Kidney glomerular epithelial cell (primary cell): ENCODE results near the gene ANO1.

Experiments
- DNase-seq: peaks from one replicate; lab custom pipeline; 2025; lab: John Stamatoyannopoulos, UW

ANO1 gene

GRCh38 chr11:70072861-70073755 lies 5.0 kb upstream of the ANO1 start:
- DNase-seq: no peak

GRCh38 chr11:70073871-70074371 lies 4.2 kb upstream of the ANO1 start:
- no peak for DNase-seq

GRCh38 chr11:70074746-70075145 lies 3.4 kb upstream of the ANO1 start:
- DNase-seq: no peak

DNA sequence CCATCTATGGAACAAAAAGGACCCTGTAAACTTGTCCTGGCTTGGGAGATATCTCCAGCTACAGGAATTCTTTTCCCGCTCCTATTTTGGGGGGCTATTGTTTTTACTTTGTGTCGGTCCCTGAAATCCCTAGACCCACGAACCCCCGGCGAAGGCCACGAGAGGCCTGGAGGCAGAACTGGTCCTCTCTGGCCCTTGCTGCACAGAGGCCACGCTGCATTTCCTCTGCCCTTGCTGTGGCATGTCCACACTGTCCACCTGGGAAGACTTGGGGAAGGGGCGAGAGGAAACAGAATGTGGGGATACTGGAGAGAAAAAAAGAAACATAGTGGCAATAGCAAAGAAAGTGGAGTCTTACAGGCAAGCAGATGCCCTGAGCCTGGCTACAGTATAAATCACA lies 2.3 kb upstream of the ANO1 start:
- no peak for DNase-seq

DNA sequence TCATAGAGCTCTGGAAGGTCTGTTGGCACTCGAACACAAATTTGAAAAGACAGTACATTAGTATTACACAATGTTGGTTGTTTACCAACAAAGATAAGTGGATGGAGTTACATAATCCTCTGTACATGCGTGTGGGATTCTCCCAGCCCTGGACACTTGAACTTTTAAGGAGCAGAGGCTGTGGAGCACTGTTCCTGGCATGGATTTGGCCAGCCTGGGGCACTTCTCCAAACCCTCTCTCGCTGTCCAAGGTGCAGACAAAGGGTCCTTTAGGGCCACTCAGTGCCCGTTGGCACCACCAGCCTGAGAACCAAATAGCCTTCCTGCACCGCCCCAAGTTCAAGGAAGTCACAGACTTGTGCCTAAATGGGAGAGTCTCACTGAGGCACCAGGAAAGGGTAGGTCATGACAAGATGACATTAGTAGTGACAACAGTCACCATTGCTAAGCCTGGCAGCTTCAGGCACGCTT lies 1.6 kb upstream of the ANO1 start:
- no peak for DNase-seq

DNA sequence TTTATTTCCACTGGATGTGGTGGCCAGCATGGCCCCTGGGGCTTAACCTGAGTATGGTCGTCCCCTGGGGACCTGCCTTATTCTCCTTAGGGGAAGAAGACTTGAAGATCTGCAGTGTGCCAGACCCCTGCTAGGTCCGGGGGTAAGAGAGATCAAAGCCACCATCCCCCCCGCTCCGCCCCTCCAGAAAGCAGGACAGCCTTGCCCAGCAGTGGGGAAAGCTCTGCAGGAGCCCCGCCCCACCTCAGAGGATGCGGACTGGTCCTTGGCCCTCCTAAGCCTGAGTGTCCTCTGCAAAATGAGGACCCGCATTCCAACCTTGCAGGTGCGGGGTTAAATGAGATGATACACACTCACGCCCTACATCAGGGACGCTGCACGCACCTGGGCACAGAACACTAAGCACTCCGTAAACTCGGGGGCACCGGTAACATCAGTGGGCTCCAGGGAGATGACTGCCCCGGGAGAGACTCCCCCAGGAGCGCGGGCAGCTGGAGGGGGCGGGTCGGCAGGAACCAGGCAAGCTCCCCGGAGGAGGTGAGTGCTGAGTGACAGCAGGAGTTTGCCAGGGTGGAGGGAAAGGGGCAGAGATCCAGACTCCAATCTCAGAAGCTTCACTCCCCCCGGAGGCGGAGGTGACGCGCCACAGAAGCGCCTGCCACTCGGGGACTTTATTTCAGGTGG lies 564 bp upstream of the ANO1 start:
- no peak for DNase-seq

GRCh38 chr11:70078781-70079616 lies 882 bp downstream of the ANO1 start:
- DNase-seq: no peak

- no peak for DNase-seq
These were observed 1.6 kb downstream of the ANO1 start for GRCh38 chr11:70079691-70080090.

DNA sequence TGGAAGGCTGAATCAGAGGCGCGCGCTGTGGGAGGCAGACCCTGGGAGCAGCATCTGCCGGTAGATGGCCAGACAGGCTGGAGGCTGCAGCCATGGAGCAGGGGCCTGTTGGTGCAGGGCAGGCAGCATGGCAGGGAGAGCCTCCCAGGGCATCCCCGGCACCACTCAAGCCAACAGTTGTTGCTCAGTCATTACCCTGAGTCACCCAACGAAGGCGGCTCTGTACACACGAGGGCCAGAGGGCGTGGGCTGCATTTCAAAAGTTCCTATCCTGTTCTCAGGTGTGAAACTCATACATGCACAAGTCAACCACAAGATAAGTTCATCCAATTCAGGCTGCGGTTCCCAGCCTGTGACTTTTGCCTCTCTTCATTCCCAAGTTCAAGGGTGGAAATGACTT lies 2.6 kb downstream of the ANO1 start:
- DNase-seq: no peak

- no peak for DNase-seq
These were observed 4.7 kb downstream of the ANO1 start for GRCh38 chr11:70082829-70083228.

DNA sequence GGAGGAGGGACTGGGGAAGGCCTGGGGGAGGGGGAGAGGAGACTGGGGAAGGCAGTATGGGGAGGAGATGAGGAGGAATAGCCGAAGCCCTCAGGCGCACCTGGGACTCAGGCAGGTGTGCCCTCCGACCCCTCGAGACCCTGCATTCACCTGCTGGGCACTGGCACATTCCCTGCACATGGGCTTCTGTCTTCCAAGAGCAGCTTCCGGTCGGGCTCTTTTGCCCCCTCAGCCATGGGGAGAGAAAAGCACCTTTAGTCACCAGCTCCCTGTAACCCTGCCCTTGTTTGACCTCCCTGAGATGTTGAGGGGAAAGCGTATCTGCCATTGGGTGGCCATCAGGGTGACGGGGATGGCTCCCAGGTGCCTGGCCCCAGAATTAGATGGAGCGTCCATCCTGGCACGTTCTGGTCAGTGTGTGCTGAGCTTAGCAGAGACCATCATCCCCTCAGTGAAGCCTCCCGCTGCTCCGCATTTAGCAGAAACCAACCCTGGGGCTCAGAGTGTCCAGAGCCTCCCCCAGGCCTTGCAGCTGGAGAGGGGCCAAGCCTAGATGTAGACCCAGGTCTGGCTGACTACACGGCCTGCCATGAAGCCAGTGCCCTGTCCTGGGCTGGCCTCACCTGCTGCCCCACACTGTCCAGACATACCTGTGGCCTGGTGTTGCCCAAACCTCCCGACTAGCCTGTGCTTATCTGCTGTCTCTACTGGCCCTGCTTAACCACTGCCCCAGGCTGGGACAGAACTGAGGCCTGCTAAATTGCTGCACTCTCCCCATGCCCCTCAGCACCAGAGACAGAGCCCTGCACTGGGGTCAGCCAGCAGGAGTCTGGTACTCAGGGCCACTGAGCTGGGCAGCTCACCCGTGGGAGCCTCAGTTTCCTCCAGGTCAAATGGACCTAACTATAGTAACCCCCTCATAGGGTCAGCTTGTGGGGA lies 6.2 kb downstream of the ANO1 start:
- DNase-seq: no peak

DNA sequence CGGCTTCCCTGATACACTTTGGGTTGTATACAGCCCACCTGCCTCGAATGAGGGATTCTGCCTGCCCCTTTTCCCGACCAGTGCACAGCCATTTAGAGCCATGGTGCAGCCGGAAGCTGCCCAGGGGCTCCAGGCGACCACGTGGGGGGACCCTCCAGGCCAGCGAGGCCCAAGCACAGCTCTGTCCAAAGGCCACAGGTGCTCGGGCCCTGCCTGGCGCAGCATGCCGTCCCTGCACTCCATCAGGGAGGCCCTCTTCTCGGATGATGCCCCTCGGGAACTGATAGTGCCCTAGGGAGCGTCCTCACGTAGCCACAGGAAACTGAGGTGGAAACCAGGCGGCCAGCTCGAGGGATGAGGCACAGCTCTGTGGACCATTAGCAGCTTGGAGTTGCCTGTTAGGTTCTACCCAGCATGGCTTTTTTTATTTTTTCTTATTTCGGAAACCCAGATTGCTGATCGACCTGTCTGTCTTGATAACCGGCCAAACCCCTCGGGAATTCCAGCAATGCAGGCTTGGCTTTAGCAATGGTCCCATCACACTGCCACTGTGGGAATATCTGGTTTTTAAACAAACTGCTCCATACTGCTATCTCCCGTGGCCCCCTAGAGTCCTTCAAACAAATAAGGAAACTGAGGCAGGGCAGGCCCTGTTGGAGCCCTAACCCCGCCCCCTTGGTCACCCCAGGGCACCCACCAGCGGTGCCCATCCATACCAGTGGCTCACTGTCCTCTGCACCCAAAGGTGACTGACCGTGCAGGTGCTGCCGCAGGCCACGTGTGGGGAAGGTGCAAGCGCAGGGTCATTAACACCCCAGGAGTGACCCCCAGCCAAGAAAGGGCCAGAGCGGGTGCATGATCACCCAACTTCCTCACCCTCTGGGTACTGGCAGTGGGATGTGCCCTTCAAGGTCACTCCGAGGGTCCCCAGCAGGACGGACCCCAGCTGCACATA lies 8.0 kb downstream of the ANO1 start:
- DNase-seq: no peak

GRCh38 chr11:70087446-70088167 lies 9.5 kb downstream of the ANO1 start:
- no peak for DNase-seq

GRCh38 chr11:70088735-70089250 lies 10.7 kb downstream of the ANO1 start:
- no peak for DNase-seq

- DNase-seq: no peak
These were observed 11.5 kb downstream of the ANO1 start for GRCh38 chr11:70089631-70090030.

DNA sequence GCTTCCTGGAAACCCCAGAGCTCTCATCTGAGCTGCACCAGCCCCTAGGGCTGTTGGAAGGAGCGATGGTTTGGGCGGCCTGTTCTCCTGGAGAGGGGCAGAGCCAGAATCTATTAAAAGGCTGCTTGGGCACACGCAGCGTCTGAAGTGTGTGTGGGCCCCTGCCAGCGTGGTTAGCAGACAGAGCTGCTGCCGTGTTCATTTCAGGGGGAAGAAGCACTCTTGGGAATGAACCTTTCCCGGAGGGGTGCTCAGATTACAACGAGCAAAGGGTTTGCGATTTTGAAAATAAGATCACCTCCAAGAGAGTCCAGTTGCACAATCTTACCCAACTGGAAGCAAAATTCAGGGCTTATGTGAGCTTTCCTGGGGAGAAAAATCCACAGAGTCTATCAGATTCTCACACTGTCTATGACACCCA lies 12.9 kb downstream of the ANO1 start:
- DNase-seq: no peak

DNA sequence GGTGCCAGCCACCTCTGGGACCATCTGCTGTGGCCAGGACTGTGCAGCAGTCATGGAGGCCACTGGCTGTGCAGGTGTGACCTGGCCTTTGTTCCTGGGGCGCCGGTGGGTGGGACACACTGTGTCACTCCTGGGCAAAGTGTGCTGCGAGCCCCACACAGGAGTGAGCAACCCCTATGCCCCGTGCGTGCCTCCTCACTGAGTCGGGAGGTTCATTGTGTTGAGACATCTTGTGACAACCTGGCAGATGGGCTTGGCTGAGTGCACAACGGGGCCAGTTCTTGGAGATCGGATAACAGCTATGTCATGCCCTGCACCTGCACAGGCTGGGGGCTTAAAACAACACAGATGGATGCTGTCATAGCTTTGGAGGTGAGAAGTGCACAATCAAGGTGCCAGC lies 13.5 kb downstream of the ANO1 start:
- no peak for DNase-seq

- no peak for DNase-seq
These were observed 15.0 kb downstream of the ANO1 start for GRCh38 chr11:70092959-70093715.
